IgD-negative memory B cell (primary cell): ENCODE measurements around the gene FOXP1. TPM values are rescaled to one million over a fixed set of nuclear protein-coding genes. Genes with fewer than 3 reads are reported as not detected.
"Not testable (repeated sequence)": the region's sequence is repeated elsewhere in the genome, so short reads cannot be mapped to it uniquely, and the experiment has no call there.

Experiments used
- H3K27ac Mint-ChIP-seq, 3 donors: one replicate each; pipeline ENCODE4 v1.8.0; 2020 to 2022; ENCODE audit warnings: mild to moderate bottlenecking in 3 of 3, mixed read lengths in 3 of 3, moderate library complexity in 1 of 3
- H3K27me3 Mint-ChIP-seq: one replicate; pipeline ENCODE4 v1.8.0; 2021; ENCODE audit warnings: mixed read lengths
- H3K36me3 Mint-ChIP-seq: one replicate; pipeline ENCODE4 v1.8.0; 2020; ENCODE audit warnings: mild to moderate bottlenecking, mixed read lengths
- H3K4me1 Mint-ChIP-seq, 3 donors: one replicate each; pipeline ENCODE4 v1.8.0; 2020 to 2022; ENCODE audit warnings: mixed read lengths in 3 of 3, mild to moderate bottlenecking in 1 of 3
- H3K4me3 Mint-ChIP-seq, 4 donors: one replicate each; pipeline ENCODE4 v1.8.0; 2020 to 2022; ENCODE audit warnings: mild to moderate bottlenecking in 4 of 4, mixed read lengths in 4 of 4, moderate library complexity in 3 of 4
- H3K9me3 Mint-ChIP-seq, 3 donors: one replicate each; pipeline ENCODE4 v1.8.0; 2020 to 2021; ENCODE audit warnings: mixed read lengths in 3 of 3, mild to moderate bottlenecking in 1 of 3
- polyA plus RNA-seq: library from polyadenylated mRNA; unstranded; fragments of 300-500 nt; fragmentation: Illumina TruSeq; gene quantifications from one replicate; pipeline ENCODE4 v1.2.3, GENCODE V29; 2021

Gene FOXP1
- polyA plus RNA-seq, 1 donor from 2014 or later: 277 TPM

- H3K4me1 Mint-ChIP-seq: peaks cover 3 to 16% (median 9%) of the 10 kb centered on the region in 3 donors
- peaks cover 24% of the 10 kb centered on the region for H3K27me3 Mint-ChIP-seq
- H3K27ac Mint-ChIP-seq: peak overlapping the region in 1 of 3 donors; percentile 73
- H3K9me3 Mint-ChIP-seq: peaks cover 0 to 4% (median 0%) of the 10 kb centered on the region in 3 donors
- H3K36me3 Mint-ChIP-seq: no peaks in the 10 kb centered on the region
- H3K4me3 Mint-ChIP-seq: peak overlapping the region in 3 of 4 donors; percentile 1 to 66 (median 65)
Observed at GRCh38 chr3:71542521-71543370, 40.8 kb downstream of the FOXP1 start.

- H3K9me3 Mint-ChIP-seq: peaks cover 0 to 2% (median 0%) of the 10 kb centered on the region in 3 donors
- H3K4me1 Mint-ChIP-seq: peaks cover 3 to 16% (median 9%) of the 10 kb centered on the region in 3 donors
- H3K27ac Mint-ChIP-seq: no peak overlapping the region
- no peaks in the 10 kb centered on the region for H3K36me3 Mint-ChIP-seq
- no peak overlapping the region for H3K4me3 Mint-ChIP-seq
- H3K27me3 Mint-ChIP-seq: peaks cover 26% of the 10 kb centered on the region
Observed at GRCh38 chr3:71541313-71541712, 42.2 kb downstream of the FOXP1 start.

- Mint-ChIP-seq H3K27me3 (peaks cover 12% of the 10 kb centered on the region), H3K27ac (no peak overlapping the region)
Observed at GRCh38 chr3:71537211-71537611, 46.3 kb downstream of the FOXP1 start.

GRCh38 chr3:71536376-71536965, 47.1 kb downstream of the FOXP1 start:
- H3K4me1 Mint-ChIP-seq: peaks cover 0 to 2% (median under 1%) of the 10 kb centered on the region in 3 donors
- no peak overlapping the region for H3K4me3 Mint-ChIP-seq
- peaks cover 7% of the 10 kb centered on the region for H3K27me3 Mint-ChIP-seq

More at GRCh38 chr3:71537211-71537611, 46.3 kb downstream of the FOXP1 start:
- Mint-ChIP-seq H3K36me3 (peaks cover 2% of the 10 kb centered on the region), H3K4me1 (peaks cover 0 to 8% (median 1%) of the 10 kb centered on the region in 3 donors), H3K4me3 (no peak overlapping the region), H3K9me3 (peaks cover 0 to 2% (median 0%) of the 10 kb centered on the region in 3 donors)

GRCh38 chr3:71533588-71533987, 49.9 kb downstream of the FOXP1 start:
- Mint-ChIP-seq H3K9me3 (no peaks in the 10 kb centered on the region), H3K36me3 (peaks cover 2% of the 10 kb centered on the region), H3K27me3 (peaks cover 2% of the 10 kb centered on the region), H3K4me1 (peaks cover 0 to 14% (median 0%) of the 10 kb centered on the region in 3 donors), H3K27ac (no peak overlapping the region), H3K4me3 (no peak overlapping the region)

More at GRCh38 chr3:71536376-71536965, 47.1 kb downstream of the FOXP1 start:
- no peak overlapping the region for H3K27ac Mint-ChIP-seq
- peaks cover 2% of the 10 kb centered on the region for H3K36me3 Mint-ChIP-seq
- peaks cover 0 to 2% (median 0%) of the 10 kb centered on the region in 3 donors for H3K9me3 Mint-ChIP-seq

- Mint-ChIP-seq H3K27me3 (peaks cover 2% of the 10 kb centered on the region), H3K36me3 (peaks cover 2% of the 10 kb centered on the region), H3K27ac (no peak overlapping the region), H3K9me3 (no peaks in the 10 kb centered on the region), H3K4me3 (no peak overlapping the region), H3K4me1 (peaks cover 0 to 15% (median 0%) of the 10 kb centered on the region in 3 donors)
Observed at GRCh38 chr3:71532639-71533395, 50.7 kb downstream of the FOXP1 start.

GRCh38 chr3:71530903-71531530, 52.5 kb downstream of the FOXP1 start:
- Mint-ChIP-seq H3K4me1 (peaks cover 0 to 15% (median 0%) of the 10 kb centered on the region in 3 donors), H3K9me3 (no peaks in the 10 kb centered on the region), H3K36me3 (peaks cover 5% of the 10 kb centered on the region), H3K4me3 (no peak overlapping the region), H3K27ac (no peak overlapping the region), H3K27me3 (no peaks in the 10 kb centered on the region)

- Mint-ChIP-seq H3K4me3 (no peak overlapping the region), H3K27ac (no peak overlapping the region), H3K9me3 (no peaks in the 10 kb centered on the region), H3K36me3 (peaks cover 2% of the 10 kb centered on the region), H3K4me1 (peaks cover 0 to 15% (median 0%) of the 10 kb centered on the region in 3 donors), H3K27me3 (no peaks in the 10 kb centered on the region)
Observed at GRCh38 chr3:71528816-71529215, 54.7 kb downstream of the FOXP1 start.

- not testable (repeated sequence) for H3K36me3 Mint-ChIP-seq, H3K27ac Mint-ChIP-seq, H3K4me3 Mint-ChIP-seq, H3K27me3 Mint-ChIP-seq, H3K9me3 Mint-ChIP-seq
- H3K4me1 Mint-ChIP-seq: peaks cover 0 to 14% (median 0%) of the 10 kb centered on the region in 3 donors
Observed at GRCh38 chr3:71526448-71526847, 57.1 kb downstream of the FOXP1 start.

- Mint-ChIP-seq H3K9me3 (no peaks in the 10 kb centered on the region), H3K36me3 (peaks cover 4% of the 10 kb centered on the region), H3K4me1 (peaks cover 0 to 11% (median 0%) of the 10 kb centered on the region in 3 donors), H3K4me3 (no peak overlapping the region), H3K27ac (no peak overlapping the region), H3K27me3 (no peaks in the 10 kb centered on the region)
Observed at GRCh38 chr3:71525391-71525790, 58.1 kb downstream of the FOXP1 start.

- Mint-ChIP-seq H3K9me3 (no peaks in the 10 kb centered on the region), H3K4me1 (peaks cover 0 to 10% (median 0%) of the 10 kb centered on the region in 3 donors), H3K27me3 (no peaks in the 10 kb centered on the region), H3K36me3 (peaks cover 4% of the 10 kb centered on the region), H3K27ac (peak overlapping the region in 1 of 3 donors; percentile 42), H3K4me3 (no peak overlapping the region)
Observed at GRCh38 chr3:71524672-71525071, 58.9 kb downstream of the FOXP1 start.

- H3K27ac Mint-ChIP-seq: no peak overlapping the region
- no peaks in the 10 kb centered on the region for H3K9me3 Mint-ChIP-seq
- H3K4me3 Mint-ChIP-seq: no peak overlapping the region
- peaks cover 4% of the 10 kb centered on the region for H3K36me3 Mint-ChIP-seq
- H3K27me3 Mint-ChIP-seq: no peaks in the 10 kb centered on the region
- peaks cover 0 to 7% (median 0%) of the 10 kb centered on the region in 3 donors for H3K4me1 Mint-ChIP-seq
Observed at GRCh38 chr3:71523628-71524027, 59.9 kb downstream of the FOXP1 start.

- peaks cover 2% of the 10 kb centered on the region for H3K36me3 Mint-ChIP-seq
- H3K9me3 Mint-ChIP-seq: no peaks in the 10 kb centered on the region
- no peaks in the 10 kb centered on the region for H3K27me3 Mint-ChIP-seq
- peaks cover 0 to 6% (median 0%) of the 10 kb centered on the region in 3 donors for H3K4me1 Mint-ChIP-seq
- H3K4me3 Mint-ChIP-seq: no peak overlapping the region
- H3K27ac Mint-ChIP-seq: no peak overlapping the region
Observed at GRCh38 chr3:71521940-71522876, 61.3 kb downstream of the FOXP1 start.

GRCh38 chr3:71521021-71521352, 62.5 kb downstream of the FOXP1 start:
- no peak overlapping the region for H3K4me3 Mint-ChIP-seq
- H3K27ac Mint-ChIP-seq: peak overlapping the region in 1 of 3 donors; percentile 15
- no peaks in the 10 kb centered on the region for H3K9me3 Mint-ChIP-seq
- H3K36me3 Mint-ChIP-seq: peaks cover 2% of the 10 kb centered on the region
- peaks cover 0 to 6% (median 0%) of the 10 kb centered on the region in 3 donors for H3K4me1 Mint-ChIP-seq
- H3K27me3 Mint-ChIP-seq: peaks cover 3% of the 10 kb centered on the region
